Fibroblast of villous mesenchyme (primary cell): ENCODE results near the gene DHRS7. TPM values are rescaled to one million over a fixed set of nuclear protein-coding genes. Genes with fewer than 3 reads are reported as not detected.

Experiments
- DNase-seq: peaks from one replicate; pipeline ENCODE4 v3.0.0-alpha.2; 2010; ENCODE audit warnings: low read depth
- H3K4me3 ChIP-seq: 2 replicates; pipeline ENCODE4 v1.5.1; 2011; ENCODE audit warnings: low read depth, mild to moderate bottlenecking, low read length
- CTCF ChIP-seq: IDR thresholded peaks from 2 replicates; pipeline ENCODE4 v1.5.1; 2012; ENCODE audit warnings: low read depth, mild to moderate bottlenecking, low read length; ENCODE audit not compliant: insufficient read depth
- total RNA-seq: library from RNA; depleted of rRNA; stranded (reverse); fragments of >200 nt; gene quantifications from 2 replicates; pipeline ENCODE4 v1.2.3, GENCODE V29; 2012

The DHRS7 gene
- total RNA-seq, 1 donor: 72.5 TPM

- no peak for TF ChIP-seq CTCF
- H3K4me3 ChIP-seq: peak overlapping the region; percentile 15
These were observed 70.0 kb downstream of the DHRS7 start for GRCh38 chr14:60095231-60095630.

GRCh38 chr14:60094306-60094897 lies 70.8 kb downstream of the DHRS7 start:
- no peak for TF ChIP-seq CTCF
- DNase-seq: peak; percentile 75
- H3K4me3 ChIP-seq: peak overlapping the region; percentile 96

More at GRCh38 chr14:60095231-60095630, 70.0 kb downstream of the DHRS7 start:
- DNase-seq: no peak

Other genes starting within 250 kb of the DHRS7 start
- under 0.01 TPM in 2 replicates for gene LRRC9, start 245.3 kb downstream of the DHRS7 start, total RNA-seq
- gene PCNX4, start 73.5 kb downstream of the DHRS7 start, total RNA-seq: 120 and 138 TPM in 2 replicates
- gene PPM1A, start 83.8 kb upstream of the DHRS7 start, total RNA-seq: 20.6 and 22.5 TPM in 2 replicates